Measurements from ENCODE around the gene VAT1L. TPM values are rescaled to one million over a fixed set of nuclear protein-coding genes. Genes with fewer than 3 reads are reported as not detected.
"Not testable (repeated sequence)": the region's sequence is repeated elsewhere in the genome, so short reads cannot be mapped to it uniquely, and the experiment has no call there.

Gene VAT1L
- total and polyA plus RNA-seq, 9 donors: 0.05 to 2.3 (median 0.23) TPM

GRCh38 chr16:77989846-77990245 is 201.5 kb downstream of the VAT1L start:
- no peak for DNase-seq
- no peak for TF ChIP-seq EP300 (IDR thresholded peaks at IDR 0.05)
- H3K4me3 ChIP-seq: no peak overlapping the region
- no peak overlapping the region for H3K27ac ChIP-seq
- intact Hi-C loops (cut with DNase I): no loop called here
- 74 to 78% (median 74%) methylated on average over 4 of the region's 4 CpGs for WGBS, 3 donors
- H3K4me1 ChIP-seq (ENCODE audit: insufficient read depth): no peaks in the 10 kb centered on the region
- H3K27me3 ChIP-seq: no peaks in the 10 kb centered on the region
- no peaks in the 10 kb centered on the region for H3K36me3 ChIP-seq
- H3K9me3 ChIP-seq: no peaks in the 10 kb centered on the region

- Histone ChIP-seq H3K4me3 (no peak overlapping the region), H3K4me1 (ENCODE audit: insufficient read depth) (no peaks in the 10 kb centered on the region), H3K27me3 (no peaks in the 10 kb centered on the region), H3K36me3 (no peaks in the 10 kb centered on the region), H3K27ac (no peak overlapping the region), H3K9me3 (no peaks in the 10 kb centered on the region)
- intact Hi-C loops (cut with DNase I): no loop called here
- TF ChIP-seq EP300 (IDR thresholded peaks at IDR 0.05) (no peak), CTCF (IDR thresholded peaks at IDR 0.05) (no peak), POLR2A (IDR thresholded peaks at IDR 0.05) (no peak)
- 76 to 87% (median 77%) methylated on average over 4 of the region's 4 CpGs for WGBS, 3 donors
- DNase-seq: no peak
Measured at GRCh38 chr16:77991701-77992100, 203.3 kb downstream of the VAT1L start.

- H3K27ac ChIP-seq; H3K9me3 ChIP-seq; DNase-seq; H3K36me3 ChIP-seq; intact Hi-C loops (cut with DNase I); H3K4me1 ChIP-seq (ENCODE audit: insufficient read depth); H3K4me3 ChIP-seq; H3K27me3 ChIP-seq: not testable (repeated sequence)
- 23 to 45% (median 32%) methylated on average over 2 of the region's 2 CpGs for WGBS, 3 donors
Measured at GRCh38 chr16:77992381-77992780, 204.0 kb downstream of the VAT1L start.

- intact Hi-C loops (cut with DNase I): no loop called here
- Histone ChIP-seq H3K27ac (no peak overlapping the region), H3K4me1 (ENCODE audit: insufficient read depth) (no peaks in the 10 kb centered on the region), H3K4me3 (no peak overlapping the region), H3K27me3 (no peaks in the 10 kb centered on the region), H3K9me3 (no peaks in the 10 kb centered on the region), H3K36me3 (no peaks in the 10 kb centered on the region)
- no peak for DNase-seq
- TF ChIP-seq CTCF (IDR thresholded peaks at IDR 0.05) (no peak), EP300 (IDR thresholded peaks at IDR 0.05) (no peak), POLR2A (IDR thresholded peaks at IDR 0.05) (no peak)
- WGBS, 3 donors: 14 to 28% (median 16%) methylated on average over 6 of the region's 6 CpGs
Measured at GRCh38 chr16:77993111-77993985, 205.0 kb downstream of the VAT1L start.

- no peaks in the 10 kb centered on the region for H3K36me3 ChIP-seq
- DNase-seq: no peak
- no peak overlapping the region for H3K4me3 ChIP-seq
- H3K4me1 ChIP-seq (ENCODE audit: insufficient read depth): no peaks in the 10 kb centered on the region
- WGBS, 3 donors: 84 to 88% (median 85%) methylated on average over 7 of the region's 7 CpGs
- no peaks in the 10 kb centered on the region for H3K9me3 ChIP-seq
- H3K27ac ChIP-seq: no peak overlapping the region
- intact Hi-C loops (cut with DNase I): no loop called here
- H3K27me3 ChIP-seq: no peaks in the 10 kb centered on the region
- no peak for TF ChIP-seq CTCF (IDR thresholded peaks at IDR 0.05)
- no peak for TF ChIP-seq EP300 (IDR thresholded peaks at IDR 0.05)
- TF ChIP-seq POLR2A (IDR thresholded peaks at IDR 0.05): no peak
Measured at GRCh38 chr16:77995843-77996455, 207.6 kb downstream of the VAT1L start.

Measured in ovary (tissue), 9 donors.